ENCODE measurements around the gene RPUSD3. TPM values are rescaled to one million over a fixed set of nuclear protein-coding genes. Genes with fewer than 3 reads are reported as not detected.
"Not testable (repeated sequence)": the region's sequence is repeated elsewhere in the genome, so short reads cannot be mapped to it uniquely, and the experiment has no call there.

Gene RPUSD3
- total RNA-seq, 1 experiment from 2014 or later: 34.8 TPM

DNA sequence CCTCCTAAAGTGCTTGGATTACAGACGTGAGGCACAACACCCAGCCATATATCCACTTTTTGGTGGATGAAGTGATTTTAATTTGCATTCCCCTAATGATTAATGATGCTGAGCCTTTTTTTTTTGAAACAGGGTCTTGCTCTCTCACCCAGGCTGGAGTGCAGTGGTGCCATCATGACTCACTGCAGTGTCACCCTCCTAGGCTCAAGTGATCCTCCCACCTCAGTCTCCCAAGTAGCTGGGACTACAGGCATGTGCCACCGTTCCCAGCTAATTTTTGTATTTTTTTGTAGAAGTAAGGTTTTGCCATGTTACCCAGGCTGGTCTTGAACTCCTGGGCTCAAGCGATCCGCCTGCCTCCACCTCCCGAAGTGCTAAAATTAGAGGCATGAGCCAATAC, 28.3 kb upstream of the RPUSD3 start:
- H3K36me3 ChIP-seq, DNase-seq, H3K4me3 ChIP-seq, H3K9me3 ChIP-seq, H3K27me3 ChIP-seq: not testable (repeated sequence)

- H3K4me3 ChIP-seq: no peak overlapping the region
- no peaks in the 10 kb centered on the region for H3K36me3 ChIP-seq
- H3K27me3 ChIP-seq: no peaks in the 10 kb centered on the region
- no peaks in the 10 kb centered on the region for H3K9me3 ChIP-seq
- peak; percentile 33 for DNase-seq
These were observed 27.2 kb upstream of the RPUSD3 start for GRCh38 chr3:9870978-9871377.

DNA sequence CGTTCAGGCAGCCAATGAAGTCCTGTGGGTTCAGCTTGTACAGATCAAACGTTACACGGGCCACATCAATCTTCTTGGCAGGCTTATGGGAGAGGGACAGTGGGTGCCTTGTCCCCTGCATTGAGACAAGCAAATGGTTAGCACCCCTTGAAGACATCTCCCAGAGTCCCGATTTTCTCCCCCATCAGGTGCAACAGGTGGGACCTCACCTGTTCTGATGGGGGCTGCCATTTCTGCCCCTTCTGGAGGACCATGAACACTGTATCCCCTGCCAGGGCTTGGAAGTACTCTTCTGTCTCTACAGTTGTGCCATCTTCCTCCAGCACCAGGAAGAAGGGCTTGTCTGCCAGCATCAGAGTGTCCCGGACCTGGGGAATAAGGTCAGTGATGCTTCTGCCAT, 26.1 kb upstream of the RPUSD3 start:
- H3K27me3 ChIP-seq: no peaks in the 10 kb centered on the region
- no peak overlapping the region for H3K4me3 ChIP-seq
- DNase-seq: no peak
- H3K9me3 ChIP-seq: no peaks in the 10 kb centered on the region
- H3K36me3 ChIP-seq: no peaks in the 10 kb centered on the region

DNA sequence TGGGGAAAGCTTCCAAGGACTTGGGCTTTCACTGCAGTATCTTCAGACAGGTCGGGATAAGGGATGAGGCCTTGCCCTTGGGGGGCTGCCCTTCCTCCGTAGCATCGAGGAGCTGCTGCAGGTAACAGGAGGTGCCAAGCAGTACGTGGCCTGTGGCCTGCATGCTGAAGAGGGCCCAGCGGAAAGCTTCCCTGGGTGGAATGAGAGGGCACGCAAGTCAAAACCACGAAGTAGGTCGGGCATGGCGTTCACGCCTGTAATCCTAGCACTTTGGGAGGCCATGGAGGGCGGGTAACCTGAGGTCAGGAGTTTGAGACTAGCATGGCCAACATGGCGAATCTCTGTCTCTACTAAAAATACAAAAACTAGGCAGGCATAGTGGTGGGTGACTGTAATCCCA, 23.3 kb upstream of the RPUSD3 start:
- H3K9me3 ChIP-seq: no peaks in the 10 kb centered on the region
- no peaks in the 10 kb centered on the region for H3K27me3 ChIP-seq
- H3K4me3 ChIP-seq: no peak overlapping the region
- no peak for DNase-seq
- no peaks in the 10 kb centered on the region for H3K36me3 ChIP-seq

GRCh38 chr3:9866639-9867038, 22.8 kb upstream of the RPUSD3 start:
- Histone ChIP-seq H3K9me3 (no peaks in the 10 kb centered on the region), H3K4me3 (no peak overlapping the region), H3K36me3 (no peaks in the 10 kb centered on the region), H3K27me3 (no peaks in the 10 kb centered on the region)
- DNase-seq: no peak

GRCh38 chr3:9865125-9865637, 21.4 kb upstream of the RPUSD3 start:
- not testable (repeated sequence) for H3K9me3 ChIP-seq, DNase-seq, H3K4me3 ChIP-seq, H3K36me3 ChIP-seq, H3K27me3 ChIP-seq

DNA sequence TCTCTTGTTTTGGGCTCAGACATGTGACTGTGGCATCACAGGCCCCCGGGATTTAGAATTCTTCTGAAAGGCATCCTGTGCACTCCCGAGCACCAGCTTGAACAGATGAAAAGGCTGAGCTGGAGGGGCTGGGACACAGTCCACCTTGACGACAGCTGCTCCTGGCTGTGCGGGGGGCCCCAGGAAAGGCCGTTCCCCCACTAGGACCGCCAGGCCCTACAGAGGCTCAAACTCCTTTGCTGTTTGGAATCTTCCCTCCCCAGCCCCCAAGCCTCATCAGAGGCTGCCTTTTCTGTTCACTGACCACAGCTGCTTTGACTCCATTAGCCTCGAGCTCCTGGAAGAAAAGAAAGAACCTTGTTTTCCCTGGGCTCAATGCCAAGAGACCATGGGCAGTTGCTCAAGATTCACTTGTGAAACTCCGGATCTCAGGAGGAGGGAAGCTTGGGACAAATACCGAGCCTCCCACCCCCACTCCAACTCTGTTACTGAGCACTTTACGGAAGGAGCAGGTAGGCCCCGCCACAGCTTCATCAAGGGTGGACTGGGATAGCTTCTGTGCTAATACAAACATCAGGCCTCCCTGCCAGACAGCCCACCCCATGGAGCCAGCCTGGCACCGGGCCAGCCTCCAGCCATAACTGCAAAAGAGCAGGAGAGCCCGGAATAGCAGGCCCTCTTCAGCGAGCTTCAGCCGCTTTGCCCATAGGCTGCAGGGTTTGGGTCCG, 20.6 kb upstream of the RPUSD3 start:
- Histone ChIP-seq H3K4me3 (no peak overlapping the region), H3K9me3 (no peaks in the 10 kb centered on the region), H3K36me3 (no peaks in the 10 kb centered on the region), H3K27me3 (no peaks in the 10 kb centered on the region)
- no peak for DNase-seq

GRCh38 chr3:9863058-9863772, 19.4 kb upstream of the RPUSD3 start:
- H3K27me3 ChIP-seq: no peaks in the 10 kb centered on the region
- no peak for DNase-seq
- no peaks in the 10 kb centered on the region for H3K9me3 ChIP-seq
- H3K36me3 ChIP-seq: no peaks in the 10 kb centered on the region
- no peak overlapping the region for H3K4me3 ChIP-seq

- Histone ChIP-seq H3K9me3 (no peaks in the 10 kb centered on the region), H3K36me3 (no peaks in the 10 kb centered on the region), H3K27me3 (no peaks in the 10 kb centered on the region), H3K4me3 (no peak overlapping the region)
- DNase-seq: no peak
These were observed 18.7 kb upstream of the RPUSD3 start for GRCh38 chr3:9862391-9863057.

- no peaks in the 10 kb centered on the region for H3K36me3 ChIP-seq
- H3K27me3 ChIP-seq: no peaks in the 10 kb centered on the region
- H3K4me3 ChIP-seq: no peak overlapping the region
- no peak for DNase-seq
- H3K9me3 ChIP-seq: no peaks in the 10 kb centered on the region
These were observed 17.9 kb upstream of the RPUSD3 start for GRCh38 chr3:9861626-9862130.

DNA sequence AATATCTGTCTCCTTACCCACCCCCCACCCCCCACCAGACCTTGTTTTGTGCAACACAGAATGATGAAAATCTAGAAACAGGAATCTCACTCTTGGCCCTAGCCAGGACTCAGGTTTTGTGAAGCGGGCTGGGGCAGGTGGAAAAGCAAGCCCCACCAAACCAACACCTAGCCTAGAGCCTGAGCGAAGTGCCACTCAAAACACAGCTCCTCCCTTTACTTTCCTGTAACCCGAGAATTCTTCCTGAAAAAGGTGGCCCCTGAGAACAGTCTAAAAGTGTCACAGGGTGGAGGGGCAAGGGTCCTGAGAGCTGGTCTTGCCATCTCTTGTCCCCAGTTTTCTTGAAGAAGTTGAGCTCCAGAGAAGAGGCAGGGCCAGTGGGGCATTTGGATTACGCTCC, 17.4 kb upstream of the RPUSD3 start:
- no peak overlapping the region for H3K4me3 ChIP-seq
- H3K9me3 ChIP-seq: no peaks in the 10 kb centered on the region
- no peak for DNase-seq
- no peaks in the 10 kb centered on the region for H3K36me3 ChIP-seq
- no peaks in the 10 kb centered on the region for H3K27me3 ChIP-seq

- no peaks in the 10 kb centered on the region for H3K27me3 ChIP-seq
- no peaks in the 10 kb centered on the region for H3K9me3 ChIP-seq
- no peak for DNase-seq
- no peak overlapping the region for H3K4me3 ChIP-seq
- no peaks in the 10 kb centered on the region for H3K36me3 ChIP-seq
These were observed 15.8 kb upstream of the RPUSD3 start for GRCh38 chr3:9859530-9860025.

GRCh38 chr3:9855594-9855993, 11.8 kb upstream of the RPUSD3 start:
- H3K9me3 ChIP-seq: no peaks in the 10 kb centered on the region
- no peaks in the 10 kb centered on the region for H3K36me3 ChIP-seq
- H3K4me3 ChIP-seq: no peak overlapping the region
- H3K27me3 ChIP-seq: no peaks in the 10 kb centered on the region
- no peak for DNase-seq

GRCh38 chr3:9854291-9854940, 10.6 kb upstream of the RPUSD3 start:
- not testable (repeated sequence) for H3K4me3 ChIP-seq, H3K27me3 ChIP-seq, DNase-seq, H3K36me3 ChIP-seq, H3K9me3 ChIP-seq

- H3K4me3 ChIP-seq: no peak overlapping the region
- no peaks in the 10 kb centered on the region for H3K36me3 ChIP-seq
- DNase-seq: no peak
- no peaks in the 10 kb centered on the region for H3K27me3 ChIP-seq
- H3K9me3 ChIP-seq: no peaks in the 10 kb centered on the region
These were observed 8.7 kb upstream of the RPUSD3 start for GRCh38 chr3:9852528-9852927.

- H3K9me3 ChIP-seq, DNase-seq, H3K4me3 ChIP-seq, H3K36me3 ChIP-seq, H3K27me3 ChIP-seq: not testable (repeated sequence)
These were observed 8.1 kb upstream of the RPUSD3 start for GRCh38 chr3:9851926-9852325.

DNA sequence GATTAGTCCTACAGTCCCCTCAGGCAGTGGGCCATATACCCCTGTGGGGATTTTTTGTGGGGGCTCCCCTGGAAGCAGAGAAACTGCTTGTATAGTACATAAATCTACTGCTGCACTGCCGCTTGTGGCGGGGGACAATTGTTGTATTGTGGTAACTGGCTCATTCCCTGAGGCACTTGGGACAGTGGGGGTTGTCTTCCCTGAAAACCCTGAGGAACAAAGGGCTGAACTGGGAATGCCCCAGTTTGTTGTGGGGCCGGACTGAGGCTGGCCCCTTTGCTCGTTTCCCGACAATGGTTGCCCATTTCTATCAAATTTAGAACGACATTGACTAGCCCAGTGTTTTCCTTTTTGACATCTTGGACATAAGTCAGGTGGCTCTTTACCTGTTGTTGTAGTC, 7.6 kb upstream of the RPUSD3 start:
- DNase-seq, H3K9me3 ChIP-seq, H3K4me3 ChIP-seq, H3K27me3 ChIP-seq, H3K36me3 ChIP-seq: not testable (repeated sequence)

All from MG63 (cell line).